Breast epithelium (tissue), 3 donors: Measurements from ENCODE around the gene SIRPA.

Source experiments
- CTCF ChIP-seq, 3 donors: fragments of 450-650 bp; IDR thresholded peaks; one replicate each; pipeline ENCODE4 v1.5.1; 2016 to 2017; ENCODE audit warnings: antibody characterized with exemption in 3 of 3, mild to moderate bottlenecking in 3 of 3, moderate library complexity in 3 of 3
- POLR2A ChIP-seq: fragments of 450-650 bp; IDR thresholded peaks from one replicate; pipeline ENCODE4 v1.6.1; 2016; ENCODE audit warnings: antibody characterized with exemption, mild to moderate bottlenecking, moderate library complexity
- POLR2AphosphoS5 ChIP-seq, 3 donors: sonication (generic); formaldehyde crosslinking; IDR thresholded peaks; one replicate each; pipeline ENCODE4 v1.6.1; 2017; ENCODE audit warnings: antibody characterized with exemption in 3 of 3

- TF ChIP-seq CTCF (IDR thresholded peaks at IDR 0.05) (no peak), POLR2A (no peak), POLR2AphosphoS5 (IDR thresholded peaks at IDR 0.05) (no peak)
These were observed 33.7 kb upstream of the SIRPA start for GRCh38 chr20:1861347-1861976.
